Bone marrow (tissue), 2 donors: ENCODE results near the gene SMIM44.

ENCODE experiments used
- DNase-seq, 2 donors: peaks; one replicate each; lab custom pipeline; 2025; lab: John Stamatoyannopoulos, UW

The SMIM44 gene

DNA sequence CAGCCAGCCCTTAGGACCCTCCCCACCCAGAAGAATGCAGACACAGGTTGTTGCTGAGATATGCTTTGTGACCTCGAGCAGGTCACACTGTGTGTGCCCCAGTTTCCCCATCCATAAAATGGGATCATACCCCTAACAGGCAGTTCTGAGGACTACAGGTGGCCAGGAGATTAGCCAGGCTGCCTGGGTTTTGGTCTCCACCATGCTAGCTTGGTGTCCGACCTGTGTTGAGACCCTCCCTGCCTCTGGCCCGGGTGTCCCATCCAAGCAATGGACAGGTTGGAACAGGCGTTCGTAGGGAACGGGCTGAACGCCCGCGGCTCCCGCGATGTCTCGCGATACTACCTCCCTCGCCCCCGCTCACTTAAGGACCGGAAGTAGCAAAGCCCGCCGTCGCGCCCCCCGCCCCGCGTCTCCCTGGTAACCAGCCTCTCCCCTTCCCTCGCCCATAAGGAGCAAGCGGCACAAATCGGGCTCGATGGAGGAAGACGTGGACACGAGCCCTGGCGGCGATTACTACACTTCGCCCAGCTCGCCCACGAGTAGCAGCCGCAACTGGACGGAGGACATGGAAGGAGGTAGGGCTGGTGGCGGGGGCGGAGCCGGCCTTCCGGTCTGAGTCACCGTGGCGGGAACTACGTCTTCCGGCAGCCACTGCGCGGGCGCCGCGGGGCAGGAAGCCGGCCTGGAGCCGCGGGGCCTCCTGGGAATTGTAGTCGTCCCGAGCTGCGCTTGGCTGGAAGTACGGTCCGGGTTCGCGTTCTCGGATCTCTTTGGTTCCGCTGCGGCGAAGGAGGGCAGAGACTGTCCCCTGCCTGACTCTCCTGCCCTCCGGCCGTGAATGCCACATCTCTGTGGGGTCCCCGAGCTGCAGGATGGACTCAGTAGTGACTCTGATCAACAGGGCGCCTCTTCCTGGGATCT is 48.3 kb downstream of the SMIM44 start:
- peak; percentile 82 to 94 for DNase-seq

DNA sequence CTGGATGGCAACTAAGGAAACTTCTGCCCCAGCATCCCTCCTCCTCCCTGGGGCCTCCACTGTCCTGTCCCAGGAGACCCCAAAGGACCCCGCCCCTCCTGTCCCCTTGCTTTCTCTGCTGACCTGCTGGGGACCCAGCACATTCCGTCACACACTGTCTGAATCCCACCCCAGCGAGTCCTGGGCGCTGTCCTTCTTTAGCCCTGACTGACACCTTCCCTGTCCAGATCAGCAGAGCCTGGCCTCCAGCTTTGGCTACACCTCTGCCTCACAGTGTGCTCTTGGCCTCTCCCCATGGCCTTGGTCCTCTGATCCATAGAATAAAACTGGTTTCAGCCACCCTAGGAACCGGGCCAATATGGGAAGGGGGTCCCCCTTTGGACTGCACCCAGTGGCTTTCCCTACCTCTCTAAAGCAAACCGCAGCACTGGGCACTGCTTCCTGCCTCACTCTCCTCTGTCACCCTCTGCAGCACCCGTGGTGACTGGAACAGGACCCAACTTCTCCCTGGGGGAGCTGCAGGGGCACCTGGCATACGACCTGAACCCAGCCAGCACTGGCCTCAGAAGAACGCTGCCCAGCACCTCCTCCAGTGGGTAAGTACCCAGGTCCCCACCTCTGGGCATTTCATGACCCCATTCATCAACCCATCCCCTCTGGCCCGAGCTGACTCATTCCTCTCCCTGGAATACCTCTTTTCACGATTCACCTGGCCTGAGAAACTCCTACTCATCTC is 49.3 kb downstream of the SMIM44 start:
- DNase-seq = no peak

DNA sequence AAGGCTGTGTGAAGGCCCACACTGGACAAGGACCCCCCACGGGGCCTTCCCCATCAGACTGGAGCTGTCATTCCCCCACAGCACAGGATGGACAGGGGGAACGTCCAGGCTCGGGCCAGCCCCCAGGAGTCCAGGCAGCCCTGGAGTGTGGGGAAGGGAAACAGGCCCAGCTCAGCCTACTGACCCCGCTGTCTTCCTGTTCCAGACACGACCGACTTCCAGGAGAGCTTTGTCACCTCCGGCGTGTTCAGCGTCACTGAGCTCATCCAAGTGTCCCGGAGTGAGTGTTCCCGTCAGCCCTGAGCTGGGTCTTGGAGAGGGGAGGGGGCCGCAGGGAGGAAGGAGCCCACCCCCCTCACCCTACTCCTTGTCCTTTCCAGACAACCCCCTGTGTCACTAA is 49.9 kb downstream of the SMIM44 start:
- DNase-seq = no peak
